Keratinocyte (primary cell): ENCODE measurements around the gene TCF7L2. TPM values are rescaled to one million over a fixed set of nuclear protein-coding genes. Genes with fewer than 3 reads are reported as not detected.

Experiments
- DNase-seq: peaks from one replicate; pipeline ENCODE4 v3.0.0-alpha.2; 2011; ENCODE audit warnings: low read depth, missing footprints, low spot score
- FAIRE-seq: peaks from 2 replicates; lab custom pipeline; 2011; peaks lifted over from hg19 to GRCh38; lab: Jason Lieb, UNC
- H2AFZ ChIP-seq: 2 replicates; pipeline ENCODE4 v1.6.0; 2012; ENCODE audit warnings: low read length, control low read depth, inconsistent platforms; ENCODE audit not compliant: control insufficient read depth
- H3K27ac ChIP-seq: 2 replicates; pipeline ENCODE4 v1.5.1; 2011; ENCODE audit warnings: low read length; ENCODE audit not compliant: control insufficient read depth, insufficient read depth
- H3K27me3 ChIP-seq: 3 replicates; pipeline ENCODE4 v1.6.0; 2011; ENCODE audit warnings: low read length; ENCODE audit not compliant: control insufficient read depth, insufficient read depth; ENCODE audit errors: extremely low read depth
- H3K36me3 ChIP-seq, 2 experiments: 2 replicates in 1 of 2; 3 replicates in 1 of 2; pipeline ENCODE4 v1.5.1; 2011; ENCODE audit warnings: low read length in 2 of 2, mild to moderate bottlenecking in 1 of 2; ENCODE audit not compliant: control insufficient read depth in 2 of 2, insufficient read depth in 2 of 2; ENCODE audit errors: extremely low read depth in 1 of 2
- H3K4me1 ChIP-seq: 3 replicates; pipeline ENCODE4 v1.5.1; 2011; ENCODE audit warnings: low read length; ENCODE audit not compliant: control insufficient read depth, insufficient read depth; ENCODE audit errors: extremely low read depth
- H3K4me2 ChIP-seq: 3 replicates; pipeline ENCODE4 v1.6.0; 2011; ENCODE audit warnings: low read depth, low read length; ENCODE audit not compliant: control insufficient read depth, insufficient read depth; ENCODE audit errors: extremely low read depth
- H3K4me3 ChIP-seq, 3 experiments: fragments of 200-600 bp in 1 of 3; sonication (generic) in 1 of 3; 2 replicates in 2 of 3; 3 replicates in 1 of 3; pipeline ENCODE4 v1.5.1; 2011 to 2016; ENCODE audit warnings: low read length in 3 of 3, mild to moderate bottlenecking in 3 of 3, control low read depth in 2 of 3, inconsistent platforms in 1 of 3, low read depth in 1 of 3, mixed read lengths in 1 of 3, mixed run types in 1 of 3, moderate library complexity in 1 of 3; ENCODE audit not compliant: control insufficient read depth in 2 of 3, insufficient read depth in 2 of 3; ENCODE audit errors: extremely low read depth in 1 of 3
- H3K79me2 ChIP-seq: 2 replicates; pipeline ENCODE4 v1.6.0; 2012; ENCODE audit warnings: low read length; ENCODE audit not compliant: control insufficient read depth, insufficient read depth
- H3K9ac ChIP-seq: 3 replicates; pipeline ENCODE4 v1.6.0; 2011; ENCODE audit warnings: low read length; ENCODE audit not compliant: control insufficient read depth, insufficient read depth; ENCODE audit errors: extremely low read depth
- H3K9me1 ChIP-seq: 3 replicates; pipeline ENCODE4 v1.6.0; 2011; ENCODE audit warnings: low read length; ENCODE audit not compliant: control insufficient read depth, insufficient read depth; ENCODE audit errors: extremely low read depth
- H3K9me3 ChIP-seq: 2 replicates; pipeline ENCODE4 v1.5.1; 2012; ENCODE audit warnings: low read depth, low read length; ENCODE audit not compliant: control insufficient read depth
- H4K20me1 ChIP-seq: 3 replicates; pipeline ENCODE4 v1.6.0; 2011; ENCODE audit warnings: low read length; ENCODE audit not compliant: control insufficient read depth, insufficient read depth; ENCODE audit errors: extremely low read depth
- EZH2 ChIP-seq: IDR thresholded peaks from one replicate; pipeline ENCODE4 v1.6.1; 2012; ENCODE audit warnings: inconsistent platforms, mild to moderate bottlenecking, low read length, moderate library complexity
- dilution Hi-C: fragments of 300-500 bp; cut with MboI; formaldehyde crosslinking; loops from one replicate; pipeline ENCODE4 v1.7.0; 2020; ENCODE audit warnings: low sequenced_read_pairs; ENCODE audit not compliant: extremely low pct_ligation_motif_present
- polyA plus RNA-seq, 5 experiments: library from polyadenylated mRNA; depleted of rRNA in 3 of 5; stranded (reverse) in 3 of 5; stranded (forward) in 1 of 5; unstranded in 1 of 5; fragments of >200 nt; gene quantifications; 1 replicate in 1 of 5; 2 replicates in 3 of 5; 3 replicates in 1 of 5; pipeline versions ENCODE4 v1.2.1 to v1.2.3, GENCODE V29; 2011 to 2012; ENCODE audit warnings: missing spikeins in 2 of 5, low read depth in 1 of 5, low replicate concordance in 1 of 5
- TF ChIP-seq, protein P1 (sequence below), 3 experiments: IDR thresholded peaks in 1 of 3; conservative IDR thresholded peaks in 1 of 3; optimal IDR thresholded peaks in 1 of 3; 2 replicates in 2 of 3; 3 replicates in 1 of 3; pipeline versions ENCODE3 to v1.5.1; 2011; ENCODE audit warnings: low read length in 3 of 3, mild to moderate bottlenecking in 3 of 3, moderate library complexity in 2 of 3, control low read depth in 1 of 3, inconsistent platforms in 1 of 3; ENCODE audit not compliant: insufficient read depth in 2 of 3; ENCODE audit errors: extremely low read depth in 1 of 3

Gene TCF7L2
- polyA plus RNA-seq, 1 donor (not counting 4 experiments of a cell fraction or from before 2014, with no cell fraction given): 2.5 TPM

DNA sequence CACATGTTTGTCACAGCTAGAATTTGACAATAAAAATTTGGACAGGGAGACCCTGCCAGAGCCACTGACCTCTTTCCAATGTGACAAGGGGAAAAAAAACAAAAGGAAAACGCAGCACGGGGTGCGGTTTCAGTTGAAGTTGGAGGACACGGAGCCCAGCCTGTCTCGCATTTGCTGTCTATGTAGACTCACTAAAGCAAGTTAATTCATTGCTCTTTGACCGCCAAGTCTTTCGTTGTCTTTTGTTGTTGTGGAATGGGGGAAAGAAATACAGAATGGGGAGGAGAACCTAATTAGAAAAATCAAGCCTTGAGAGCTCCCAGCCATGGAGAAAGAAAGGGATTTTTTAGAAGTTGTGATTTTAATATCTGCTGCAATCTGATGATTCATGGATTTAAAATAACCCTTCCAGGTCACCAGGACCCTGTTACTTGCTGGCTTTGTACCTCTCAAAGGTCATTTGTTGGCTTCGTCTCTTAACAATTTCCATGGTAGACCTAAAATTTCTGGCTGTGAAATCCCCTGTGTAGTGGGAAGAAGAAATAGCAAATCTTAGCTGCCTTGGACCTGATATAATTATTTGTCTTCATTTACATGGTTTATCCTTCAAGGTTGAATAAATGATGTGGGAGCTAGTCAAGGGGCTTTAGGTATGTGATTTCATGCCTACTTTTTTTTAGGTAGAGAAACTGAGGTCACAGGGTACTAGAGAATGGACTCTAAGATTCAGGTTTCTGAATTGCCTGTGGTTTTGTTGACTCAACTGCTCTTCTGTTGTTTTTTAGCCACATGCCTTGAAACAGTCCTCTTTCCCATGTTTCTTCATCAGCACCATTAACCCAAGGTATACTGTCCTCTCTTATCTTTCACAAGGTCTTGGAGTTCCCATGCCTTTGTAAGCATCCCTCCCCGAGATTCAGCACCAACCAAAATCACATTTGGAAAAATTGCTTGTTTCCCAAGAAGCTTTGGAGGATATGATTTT, 78.7 kb downstream of the TCF7L2 start:
- TF ChIP-seq EZH2: no peak
- TF ChIP-seq, protein P1, sequence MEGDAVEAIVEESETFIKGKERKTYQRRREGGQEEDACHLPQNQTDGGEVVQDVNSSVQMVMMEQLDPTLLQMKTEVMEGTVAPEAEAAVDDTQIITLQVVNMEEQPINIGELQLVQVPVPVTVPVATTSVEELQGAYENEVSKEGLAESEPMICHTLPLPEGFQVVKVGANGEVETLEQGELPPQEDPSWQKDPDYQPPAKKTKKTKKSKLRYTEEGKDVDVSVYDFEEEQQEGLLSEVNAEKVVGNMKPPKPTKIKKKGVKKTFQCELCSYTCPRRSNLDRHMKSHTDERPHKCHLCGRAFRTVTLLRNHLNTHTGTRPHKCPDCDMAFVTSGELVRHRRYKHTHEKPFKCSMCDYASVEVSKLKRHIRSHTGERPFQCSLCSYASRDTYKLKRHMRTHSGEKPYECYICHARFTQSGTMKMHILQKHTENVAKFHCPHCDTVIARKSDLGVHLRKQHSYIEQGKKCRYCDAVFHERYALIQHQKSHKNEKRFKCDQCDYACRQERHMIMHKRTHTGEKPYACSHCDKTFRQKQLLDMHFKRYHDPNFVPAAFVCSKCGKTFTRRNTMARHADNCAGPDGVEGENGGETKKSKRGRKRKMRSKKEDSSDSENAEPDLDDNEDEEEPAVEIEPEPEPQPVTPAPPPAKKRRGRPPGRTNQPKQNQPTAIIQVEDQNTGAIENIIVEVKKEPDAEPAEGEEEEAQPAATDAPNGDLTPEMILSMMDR (optimal IDR thresholded peaks at IDR 0.05 in 1 of 3, IDR thresholded peaks at IDR 0.05 in 1 of 3, conservative IDR thresholded peaks at IDR 0.05 in 1 of 3; ENCODE audit: extremely low read depth in 1 of 3, insufficient read depth in 2 of 3, low read length in 3 of 3): no peak
- Histone ChIP-seq H4K20me1 (no peaks in the 10 kb centered on the region), H3K4me2 (no peak overlapping the region)

DNA sequence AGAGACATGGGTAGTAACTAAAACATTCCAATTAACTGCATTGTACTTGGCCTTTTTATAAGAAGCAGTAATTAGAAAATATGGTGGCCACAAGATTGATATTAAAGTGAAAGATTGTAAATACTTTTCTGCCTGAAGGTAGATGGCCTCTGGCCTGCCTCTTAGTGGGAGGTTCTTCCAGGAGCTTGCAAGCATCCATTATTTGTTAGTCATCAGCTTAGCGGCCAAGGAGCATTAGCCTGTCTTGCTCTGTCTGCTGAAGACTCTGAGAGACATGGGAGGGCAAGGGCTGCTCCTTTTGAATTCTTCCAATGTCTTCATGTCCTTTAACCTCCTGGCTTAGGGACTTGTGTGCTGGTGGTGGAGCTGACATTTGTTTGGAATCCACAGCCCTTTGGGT, 80.4 kb downstream of the TCF7L2 start:
- DNase-seq (no peak), FAIRE-seq (no peak)
- Histone ChIP-seq H3K9me1 (peaks cover 3% of the 10 kb centered on the region), H3K79me2 (peaks cover 4% of the 10 kb centered on the region), H2AFZ (no peak overlapping the region), H3K27me3 (no peaks in the 10 kb centered on the region), H3K9ac (no peak overlapping the region), H3K4me3 (no peak overlapping the region), H3K4me2 (no peak overlapping the region), H3K36me3 (no peaks in the 10 kb centered on the region), H3K4me1 (peaks cover 5% of the 10 kb centered on the region), H3K9me3 (no peaks in the 10 kb centered on the region), H3K27ac (no peak overlapping the region), H4K20me1 (no peaks in the 10 kb centered on the region)
- TF ChIP-seq, protein P1 (optimal IDR thresholded peaks at IDR 0.05 in 1 of 3, IDR thresholded peaks at IDR 0.05 in 1 of 3, conservative IDR thresholded peaks at IDR 0.05 in 1 of 3; ENCODE audit: extremely low read depth in 1 of 3, insufficient read depth in 2 of 3, low read length in 3 of 3): no peak
- TF ChIP-seq EZH2: no peak
- dilution Hi-C loops: no loop called here

More for the DNA sequence above, 78.7 kb downstream of the TCF7L2 start:
- Histone ChIP-seq H3K27ac (no peak overlapping the region), H3K27me3 (no peaks in the 10 kb centered on the region), H3K9me1 (peaks cover 3% of the 10 kb centered on the region), H3K4me3 (no peak overlapping the region), H3K9me3 (no peaks in the 10 kb centered on the region), H3K36me3 (no peaks in the 10 kb centered on the region), H3K79me2 (peaks cover 4% of the 10 kb centered on the region), H3K4me1 (peaks cover 5% of the 10 kb centered on the region), H3K9ac (no peak overlapping the region), H2AFZ (no peak overlapping the region)
- FAIRE-seq (no peak), DNase-seq (no peak)
- dilution Hi-C loops: no loop called here
